Amniotic stem cell (primary cell): ENCODE measurements around the gene DLX3.
"Not testable (repeated sequence)": the region's sequence is repeated elsewhere in the genome, so short reads cannot be mapped to it uniquely, and the experiment has no call there.

ENCODE experiments used
- DNase-seq: peaks from one replicate; lab custom pipeline; 2025; lab: John Stamatoyannopoulos, UW

The DLX3 gene

DNA sequence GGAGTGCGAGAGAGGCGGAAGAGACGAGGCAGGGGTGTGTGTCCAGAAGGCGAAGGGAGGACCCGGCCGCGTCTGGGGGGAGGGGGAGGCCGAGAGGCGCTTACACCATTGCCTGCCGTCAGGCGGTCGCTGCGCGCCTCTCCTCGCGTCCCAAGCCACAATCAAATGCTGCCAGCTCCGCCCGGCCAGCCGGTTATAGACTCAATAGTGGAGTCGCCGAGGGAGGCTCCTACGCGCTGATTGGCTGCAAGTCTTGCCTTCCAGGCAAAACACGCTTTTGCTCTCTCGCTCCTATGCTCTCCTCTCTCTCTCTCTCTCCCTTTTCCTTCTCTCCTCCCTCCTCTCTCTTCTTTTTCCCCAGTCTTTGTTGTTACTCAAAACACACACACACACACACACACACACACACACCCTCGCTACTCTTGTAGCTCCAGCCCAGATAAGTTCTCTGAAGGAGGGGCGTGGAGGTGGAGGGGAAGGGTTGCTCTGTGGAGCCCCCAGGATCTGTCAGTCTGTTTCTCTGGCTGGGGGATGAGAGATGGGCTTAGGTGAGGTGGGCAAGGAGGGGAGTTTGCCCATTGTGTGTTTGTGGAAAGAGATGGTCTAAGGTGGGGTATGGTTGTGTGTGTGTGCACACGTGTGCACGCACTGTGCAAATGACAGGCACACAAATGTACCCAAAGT is at the start of gene DLX3:
DLX3 (minus strand) TSS at position 170 of the 684 bp plus-strand sequence. CDS start 226 bp downstream, outside the sequence.
- peak; percentile 39 for DNase-seq

DNA sequence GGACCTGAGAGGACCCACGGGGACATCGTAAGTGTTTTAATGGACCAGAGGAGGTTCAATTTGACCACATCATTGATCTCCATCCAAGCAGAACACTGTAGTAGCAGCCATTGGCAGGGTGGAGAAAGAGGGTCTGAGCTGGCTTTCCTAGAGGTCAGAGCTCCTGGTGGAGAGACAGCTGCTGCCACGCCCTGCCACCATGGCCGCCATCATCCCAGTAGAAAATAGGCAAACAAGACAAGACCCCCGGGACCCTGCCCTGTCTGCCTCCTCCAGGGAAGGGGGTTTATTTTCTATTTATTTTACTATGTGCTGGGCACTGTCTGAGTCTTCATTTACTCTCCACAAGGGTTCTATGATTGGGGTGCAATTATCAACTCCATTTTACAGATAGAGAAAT is 49.5 kb upstream of the DLX3 start:
- no peak for DNase-seq

- no peak for DNase-seq
Observed at GRCh38 chr17:50043290-50044148, 48.5 kb upstream of the DLX3 start.

- DNase-seq = no peak
Observed at GRCh38 chr17:50042211-50042610, 47.2 kb upstream of the DLX3 start.

DNA sequence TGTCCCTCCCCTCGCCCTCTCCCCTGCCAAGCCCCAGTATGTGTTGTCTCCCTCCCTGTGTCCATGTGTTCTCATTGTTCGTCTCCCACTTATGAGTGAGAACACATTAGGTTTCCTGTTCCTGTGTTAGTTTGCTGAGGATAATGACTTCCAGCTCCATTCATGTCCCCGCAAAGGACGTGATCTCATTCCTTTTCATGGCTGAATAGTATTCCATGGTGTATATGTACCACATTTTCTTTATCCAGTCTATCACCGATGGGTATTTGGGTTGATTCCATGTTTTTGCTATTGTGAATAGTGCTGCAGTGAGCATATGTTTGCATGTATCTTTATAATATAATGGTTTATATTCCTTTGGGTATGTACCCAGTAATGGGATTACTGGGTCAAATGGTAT is 45.5 kb upstream of the DLX3 start:
- DNase-seq = not testable (repeated sequence)

GRCh38 chr17:50039058-50039457 is 44.0 kb upstream of the DLX3 start:
- DNase-seq = no peak

DNA sequence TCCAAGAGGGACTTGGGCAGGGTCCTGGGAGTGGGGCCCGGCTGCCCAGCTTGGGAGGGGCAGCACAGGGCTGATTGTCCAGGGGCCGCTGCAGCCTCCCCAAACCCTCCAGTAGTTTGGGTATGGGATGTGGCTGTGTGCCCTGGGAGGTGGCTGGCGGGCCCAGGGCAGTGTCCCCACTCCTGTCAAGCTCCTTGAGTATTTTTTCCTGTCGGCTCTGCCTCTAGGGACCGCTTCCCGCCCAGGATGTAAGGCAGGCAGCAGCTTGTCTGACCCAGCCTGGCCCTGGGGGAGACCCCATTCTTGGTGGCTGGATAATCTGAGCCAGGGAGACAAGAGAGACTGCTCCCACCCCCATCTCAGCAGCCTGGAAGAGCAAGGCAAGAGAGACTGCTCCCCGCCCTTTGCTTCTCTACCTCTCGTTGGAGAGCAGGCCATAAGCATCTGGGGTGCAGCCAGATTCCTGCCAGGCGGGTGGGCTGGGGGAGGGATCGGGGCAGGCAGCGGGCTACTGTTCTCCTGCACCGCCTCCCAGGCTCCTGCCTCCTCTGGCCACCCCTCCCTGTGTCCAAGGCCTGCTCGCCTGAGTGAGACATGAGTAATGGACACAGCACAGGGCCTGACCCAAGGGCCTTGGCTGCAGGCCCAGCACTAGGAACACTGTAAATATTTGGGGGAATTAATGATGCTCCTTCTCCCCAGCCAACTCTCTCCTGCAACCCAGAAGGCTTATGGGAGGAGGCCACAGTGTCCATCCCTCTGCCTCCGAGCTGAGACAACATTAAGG is 42.5 kb upstream of the DLX3 start:
- no peak for DNase-seq

DNA sequence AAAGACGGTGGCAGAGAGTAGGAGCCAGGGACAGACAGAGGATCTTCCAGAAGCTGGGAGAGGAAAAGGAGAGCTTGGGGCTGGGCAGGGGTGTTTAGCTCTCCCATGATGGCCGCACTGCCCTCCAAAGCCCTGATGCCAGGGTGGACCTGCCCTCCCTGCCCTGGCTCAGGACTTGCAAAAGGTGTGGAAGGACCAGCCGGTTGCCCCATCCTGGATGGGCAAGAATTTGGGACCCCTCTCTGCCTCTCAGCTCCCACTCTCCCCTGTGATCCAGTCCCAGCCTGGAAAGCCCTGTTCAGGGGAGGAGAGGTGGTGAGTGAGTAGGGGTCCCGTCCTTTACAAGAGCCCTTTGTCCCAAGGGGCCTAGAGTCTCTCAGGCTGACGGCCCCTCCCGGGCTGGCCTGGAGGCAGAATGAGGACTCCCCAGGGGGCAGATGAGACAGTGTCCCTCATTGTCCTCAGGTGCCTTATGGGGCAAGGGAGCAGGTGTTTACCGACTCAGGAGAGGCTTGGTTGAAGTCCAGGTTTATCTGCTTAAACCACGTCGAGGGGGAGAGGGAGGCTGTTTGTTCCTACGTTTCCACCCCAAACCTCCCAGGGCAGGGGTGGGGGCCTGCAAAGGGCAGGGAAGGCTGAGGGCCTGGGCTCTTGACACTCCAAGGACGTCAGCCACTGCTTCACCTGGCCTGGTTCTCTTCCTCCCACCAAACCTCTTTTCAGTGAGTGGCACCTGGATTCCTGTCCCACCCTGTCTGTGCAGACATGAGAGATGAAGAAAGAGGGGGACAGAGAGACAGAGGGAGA is 41.6 kb upstream of the DLX3 start:
- no peak for DNase-seq

DNA sequence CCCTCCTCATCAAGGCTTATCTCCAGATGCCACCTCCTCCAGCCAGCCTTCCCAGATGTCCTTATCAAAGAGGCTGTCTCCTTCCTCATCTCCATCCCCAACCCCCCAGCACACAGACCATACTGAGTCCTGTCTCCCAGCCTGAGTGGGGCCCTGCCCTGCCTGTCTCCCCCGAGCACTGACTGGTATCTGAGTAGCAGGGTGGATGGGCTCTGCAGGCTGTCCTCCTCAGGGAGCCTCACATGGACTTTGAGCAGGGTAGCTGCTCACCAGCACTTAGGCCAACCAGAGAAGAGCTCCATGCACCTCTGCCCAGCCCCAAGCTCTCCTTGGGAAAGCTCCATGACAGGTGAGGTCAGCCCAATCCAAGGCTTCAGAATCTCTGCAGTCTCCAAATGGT is 40.9 kb upstream of the DLX3 start:
- DNase-seq = no peak

DNA sequence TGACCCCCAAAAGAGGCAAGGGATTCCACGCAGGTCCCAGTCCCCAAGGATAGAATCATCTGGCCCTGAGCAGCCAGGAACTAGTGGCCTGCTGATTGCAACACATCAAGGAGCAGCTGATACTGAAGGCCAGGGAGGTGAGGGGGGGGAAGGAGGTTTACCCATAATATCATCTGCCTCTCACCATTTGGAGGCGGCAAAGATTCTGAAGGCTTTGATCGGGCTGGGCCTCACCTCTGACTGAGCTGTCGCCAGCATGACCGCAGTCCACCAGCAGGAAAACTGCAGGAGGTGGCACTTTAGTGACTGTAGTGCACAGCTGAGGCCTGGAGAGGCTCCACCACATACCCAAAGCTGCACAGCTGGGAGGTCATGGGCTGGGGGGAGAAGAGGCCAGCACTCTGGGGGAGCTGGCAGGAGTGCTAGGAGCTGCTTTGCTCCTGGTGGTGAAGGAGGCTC is 40.4 kb upstream of the DLX3 start:
- DNase-seq = no peak

- no peak for DNase-seq
Observed at GRCh38 chr17:50034498-50035364, 39.7 kb upstream of the DLX3 start.

GRCh38 chr17:50033316-50033715 is 38.3 kb upstream of the DLX3 start:
- no peak for DNase-seq

DNA sequence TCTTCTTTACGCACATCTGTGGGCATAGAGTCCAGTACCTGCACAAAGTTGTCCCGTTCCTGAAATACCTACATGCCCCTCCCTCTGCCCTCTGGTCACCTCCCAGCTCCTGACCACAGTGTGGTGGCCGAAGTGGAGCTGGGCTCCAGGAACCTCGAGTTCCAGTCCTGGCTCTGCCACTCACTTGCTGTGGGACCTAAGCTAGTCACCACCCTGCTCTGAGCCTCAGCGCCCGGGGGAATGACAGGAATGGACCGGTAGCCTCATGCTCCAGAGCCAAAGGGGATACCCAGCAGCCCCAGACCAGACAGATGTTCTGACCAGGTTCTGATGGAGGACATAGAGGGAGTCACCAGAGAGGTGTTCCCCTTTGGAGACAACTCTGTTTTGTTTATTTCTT is 34.2 kb upstream of the DLX3 start:
- DNase-seq = no peak

- no peak for DNase-seq
Observed at GRCh38 chr17:50028736-50029120, 33.7 kb upstream of the DLX3 start.

DNA sequence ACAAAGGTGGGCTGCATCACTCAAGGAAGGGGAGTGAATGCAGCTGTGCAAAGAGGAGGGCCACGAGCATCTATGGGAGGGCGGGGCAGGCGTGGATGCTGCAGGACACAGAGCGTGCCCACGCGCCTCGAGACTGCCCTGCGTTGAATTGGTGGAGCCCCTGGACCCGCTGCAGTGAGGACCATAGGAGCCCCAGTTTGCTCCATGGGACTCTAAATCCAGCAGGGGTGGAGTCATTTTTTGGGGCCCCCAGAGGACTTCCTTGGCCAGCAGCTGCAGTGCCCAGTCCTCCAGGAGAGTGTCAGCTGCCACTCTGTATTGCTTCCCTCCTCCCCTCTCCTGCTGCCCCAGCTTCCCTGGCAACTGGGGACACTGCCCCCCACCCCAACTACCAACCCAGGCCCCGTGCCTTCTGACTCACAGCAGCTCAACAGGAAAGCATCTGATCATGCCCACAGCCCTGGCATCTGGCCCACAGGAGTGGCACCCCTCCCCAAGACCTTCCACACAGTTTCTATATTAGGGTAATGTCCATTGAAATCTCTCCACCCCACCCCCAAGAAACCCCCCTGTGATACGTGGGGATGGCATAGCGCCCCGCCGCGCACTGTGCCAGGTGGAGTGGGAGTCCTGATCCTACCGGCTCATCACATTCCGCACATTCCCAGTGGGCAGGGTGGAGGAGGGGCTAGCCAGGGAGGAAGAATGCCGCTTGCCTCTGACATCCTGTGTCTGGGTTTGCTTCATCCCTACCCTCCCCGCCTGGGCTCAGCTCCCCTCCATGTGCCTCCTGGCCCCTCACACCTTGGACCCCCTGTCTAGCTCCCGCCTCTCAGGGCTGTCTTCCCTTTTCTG is 33.1 kb upstream of the DLX3 start:
- peak; percentile 30 for DNase-seq

DNA sequence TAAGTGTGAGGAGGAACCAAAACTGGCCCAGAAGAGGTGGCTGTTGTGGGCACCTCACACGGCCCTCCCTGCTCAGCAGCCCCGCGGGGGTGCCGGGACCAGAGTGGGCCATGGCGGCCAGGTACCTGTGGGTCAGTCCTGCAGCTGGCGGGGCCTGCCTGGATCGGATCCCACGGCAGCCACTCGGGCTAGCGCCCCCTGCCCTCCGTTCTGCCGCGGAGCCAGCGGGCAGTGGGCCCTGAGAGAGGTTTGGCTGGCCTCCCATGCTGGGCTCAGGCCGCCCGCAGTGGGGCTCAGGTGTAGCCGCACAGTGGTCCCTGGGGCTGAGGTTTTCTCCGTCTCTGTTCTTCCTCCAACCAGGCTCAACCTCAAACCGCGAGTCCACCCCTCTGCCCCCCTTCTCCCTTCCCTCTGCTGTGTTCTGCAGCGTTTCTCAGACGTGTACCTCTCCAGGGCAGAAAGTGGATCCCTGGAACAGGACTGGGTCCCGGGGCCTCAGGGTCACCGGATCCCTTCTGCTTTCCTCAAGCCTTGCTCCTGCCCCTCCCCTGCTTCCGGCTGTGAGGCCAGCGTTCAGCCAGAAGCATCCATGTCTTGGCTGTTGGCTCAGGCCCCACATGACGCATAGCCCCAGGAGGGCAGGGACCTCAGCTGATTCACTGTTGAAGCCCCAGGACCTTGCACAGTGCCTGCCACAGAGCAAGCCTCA is 32.3 kb upstream of the DLX3 start:
- peak; percentile 91 for DNase-seq

- DNase-seq = peak; percentile 62
Observed at GRCh38 chr17:50026837-50027171, 31.8 kb upstream of the DLX3 start.

DNA sequence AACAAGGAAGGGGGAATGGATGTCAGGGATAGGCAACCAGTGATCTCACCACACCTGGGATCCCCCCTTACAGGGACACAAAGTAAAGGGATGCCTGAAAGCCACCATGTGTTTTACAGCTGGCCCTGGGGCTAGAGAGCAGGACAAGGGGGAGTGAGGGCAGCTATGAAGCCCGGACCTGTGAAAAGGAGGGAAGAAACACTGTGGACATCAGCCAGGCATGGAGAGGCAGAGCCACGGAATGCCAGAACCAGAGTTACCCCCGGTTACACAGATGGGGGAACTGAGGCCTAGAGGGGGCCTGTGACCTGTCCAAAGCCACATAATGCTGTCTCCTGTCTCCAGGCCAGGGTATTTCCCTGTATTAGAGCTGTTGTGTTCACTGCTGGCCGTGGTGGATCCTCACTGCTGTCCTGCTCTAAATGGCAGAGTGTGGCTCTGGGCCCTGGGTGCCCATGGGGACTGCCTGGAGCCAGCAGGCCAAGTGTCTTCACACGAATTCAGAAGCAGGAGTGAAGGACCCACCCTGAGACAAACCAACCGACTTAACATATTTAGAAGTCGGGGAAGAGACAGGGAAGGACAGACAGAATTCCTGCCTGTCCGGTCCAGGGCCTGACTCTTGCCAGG is 31.1 kb upstream of the DLX3 start:
- DNase-seq = no peak

GRCh38 chr17:50024808-50025207 is 29.8 kb upstream of the DLX3 start:
- DNase-seq = no peak
